NCI-H2227 treated with DMSO at 0.1 percent for 48 hours (cell line): Measurements from ENCODE around the gene BBOX1.
"Not testable (repeated sequence)": the region's sequence is repeated elsewhere in the genome, so short reads cannot be mapped to it uniquely, and the experiment has no call there.

Source experiments
- DNase-seq: peaks from one replicate; lab custom pipeline; 2025; lab: John Stamatoyannopoulos, UW

Gene BBOX1

DNA sequence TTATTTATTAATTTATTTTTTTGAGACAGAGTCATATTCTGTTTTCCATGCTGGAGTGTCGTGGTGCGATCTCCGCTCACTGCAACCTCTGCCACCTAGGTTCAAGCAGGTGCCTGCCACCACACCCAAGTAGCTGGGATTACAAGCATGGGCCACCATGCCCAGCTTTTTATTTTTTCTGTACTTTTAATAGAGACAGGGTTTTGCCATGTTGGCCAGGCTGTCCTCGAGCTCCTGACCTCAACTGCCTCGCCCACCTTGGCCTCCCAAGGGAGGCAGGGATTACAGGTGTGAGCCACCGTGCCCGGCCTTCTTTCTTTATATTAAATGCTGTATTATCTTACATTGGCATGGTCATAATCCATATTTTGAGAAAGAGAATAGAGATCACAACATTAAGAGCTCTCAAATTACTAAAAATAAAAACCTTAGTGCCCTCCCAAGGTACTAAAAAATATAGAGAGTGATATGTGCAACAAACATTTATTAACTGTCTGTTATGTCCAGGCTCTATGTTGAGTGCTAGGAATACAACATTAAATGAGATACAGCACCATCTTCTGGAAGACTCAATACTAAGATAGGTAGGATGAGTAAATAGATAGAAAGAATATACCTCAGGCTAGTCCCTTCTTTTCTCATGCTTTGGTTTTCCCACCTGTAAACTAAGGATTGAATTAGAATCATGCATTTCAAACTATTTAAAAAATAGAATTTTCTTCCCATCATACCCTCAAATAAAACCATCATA lies 84.1 kb downstream of the BBOX1 start:
- DNase-seq: no peak

DNA sequence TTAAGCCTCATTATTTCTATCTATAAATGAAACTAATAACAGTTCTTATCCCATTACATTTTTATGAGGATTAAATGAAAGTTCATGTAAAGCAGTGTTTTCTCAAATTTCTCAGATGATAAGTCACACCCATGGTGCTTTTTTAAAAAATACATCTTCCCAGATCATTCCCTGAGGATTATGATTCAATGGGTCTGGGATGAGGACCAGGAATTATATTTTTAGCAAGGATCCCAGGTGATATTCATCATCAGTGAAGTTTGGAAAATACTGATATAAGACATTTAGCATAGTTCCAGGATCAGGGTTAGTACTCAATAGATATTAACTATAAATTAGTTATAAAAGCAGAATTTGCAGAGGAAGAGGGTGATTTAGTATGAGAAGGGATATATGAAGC lies 89.1 kb downstream of the BBOX1 start:
- DNase-seq: no peak

DNA sequence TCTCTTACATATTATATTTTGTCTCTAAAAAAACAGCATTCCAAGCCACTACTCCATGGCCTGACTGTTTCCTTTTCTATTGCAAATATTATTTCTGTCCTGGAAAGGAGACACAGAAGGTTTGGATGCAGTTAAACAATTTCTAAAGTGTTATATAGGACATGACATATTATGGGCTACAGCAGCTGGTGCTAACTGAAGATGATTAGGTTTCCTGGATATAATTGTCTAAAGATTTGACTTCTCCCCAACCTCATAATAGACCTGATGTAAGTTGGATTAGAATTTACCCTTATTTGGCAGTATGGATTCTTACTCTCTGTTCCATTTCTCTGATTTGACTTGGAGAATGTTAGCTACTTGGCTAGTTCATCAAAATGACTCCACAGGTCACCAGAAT lies 90.2 kb downstream of the BBOX1 start:
- DNase-seq: no peak

DNA sequence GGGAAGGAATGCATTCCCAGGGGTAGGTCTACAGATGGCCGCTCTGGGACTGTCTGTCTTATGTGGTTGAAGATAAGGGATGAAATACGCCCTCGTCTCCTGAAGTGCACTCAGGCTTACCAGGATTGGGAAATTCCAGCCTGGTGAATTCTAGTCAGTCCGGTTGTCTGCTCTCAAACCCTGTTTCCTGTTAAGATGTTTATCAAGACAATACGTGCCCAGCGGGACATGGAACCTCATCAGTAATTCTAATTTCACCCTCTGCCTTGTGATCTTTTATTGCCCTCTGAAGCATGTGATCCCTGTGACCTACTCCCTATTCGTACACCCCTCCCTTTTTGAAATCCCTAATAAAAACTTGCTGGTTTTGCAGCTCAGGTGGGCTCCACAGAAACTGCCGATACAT lies 95.3 kb downstream of the BBOX1 start:
- DNase-seq: not testable (repeated sequence)

DNA sequence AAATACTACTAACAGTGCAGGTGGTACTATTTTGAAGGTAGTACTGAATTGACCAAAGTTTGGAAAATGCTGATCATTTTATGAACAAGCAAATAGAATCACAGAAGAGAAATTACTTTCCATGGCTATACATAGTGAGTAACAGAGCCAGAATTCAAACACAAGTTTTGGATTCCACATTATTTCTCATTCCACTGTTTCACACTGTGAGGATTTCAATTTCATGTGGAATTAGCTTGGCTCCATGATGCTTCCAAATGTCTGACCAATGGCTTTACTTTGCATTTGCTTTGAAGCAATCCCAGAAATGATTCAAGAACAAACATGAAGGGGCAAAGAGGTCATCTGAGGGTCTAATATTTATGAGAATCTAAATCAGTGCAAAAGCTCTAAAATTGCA lies 98.1 kb downstream of the BBOX1 start:
- no peak for DNase-seq

DNA sequence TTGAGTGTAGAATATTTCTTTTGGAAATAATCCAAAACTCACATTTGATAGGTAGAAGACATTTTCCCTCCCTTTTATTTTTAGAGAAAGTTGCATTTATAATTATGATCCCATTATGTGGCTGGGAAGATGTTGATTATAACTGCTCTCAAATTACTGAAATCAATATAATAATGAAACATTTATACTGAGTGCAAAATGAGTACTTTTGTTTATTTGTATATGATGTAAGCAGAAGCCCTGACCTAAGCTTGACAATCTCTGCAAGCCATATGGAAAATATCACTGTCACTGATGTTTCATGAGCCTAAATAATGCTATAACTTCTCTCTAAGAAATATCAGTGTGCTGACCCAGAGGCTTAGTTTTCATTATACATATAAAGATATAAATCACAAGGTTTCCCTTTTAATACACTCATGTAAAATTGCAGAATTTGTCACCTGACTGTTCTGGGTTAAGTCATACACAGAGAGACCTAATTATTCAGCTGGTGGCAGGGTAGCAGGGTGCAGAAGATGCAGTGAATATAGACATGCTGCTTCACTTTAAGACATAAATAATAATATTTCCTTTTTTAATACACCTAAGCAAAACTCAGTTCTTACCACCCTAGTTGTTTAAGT lies 99.2 kb downstream of the BBOX1 start:
- no peak for DNase-seq

DNA sequence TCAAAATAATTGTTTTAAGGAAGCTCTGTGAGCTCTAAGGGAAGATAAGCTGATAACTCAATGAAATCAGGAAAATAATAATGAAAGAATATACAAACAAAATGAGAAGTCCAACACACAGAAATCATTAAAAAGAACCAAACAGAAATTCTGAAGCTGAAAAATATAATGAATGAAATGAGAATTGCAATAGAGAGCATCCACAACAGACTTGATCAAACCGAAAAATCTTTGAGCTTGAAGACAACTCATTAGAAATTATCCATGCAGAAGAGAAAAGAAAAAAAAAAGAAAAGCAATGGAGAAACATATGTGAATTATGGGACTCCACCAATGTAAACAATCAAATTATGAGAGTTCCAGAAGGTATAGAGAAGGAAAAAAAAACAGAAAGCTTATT lies 101.0 kb downstream of the BBOX1 start:
- no peak for DNase-seq

DNA sequence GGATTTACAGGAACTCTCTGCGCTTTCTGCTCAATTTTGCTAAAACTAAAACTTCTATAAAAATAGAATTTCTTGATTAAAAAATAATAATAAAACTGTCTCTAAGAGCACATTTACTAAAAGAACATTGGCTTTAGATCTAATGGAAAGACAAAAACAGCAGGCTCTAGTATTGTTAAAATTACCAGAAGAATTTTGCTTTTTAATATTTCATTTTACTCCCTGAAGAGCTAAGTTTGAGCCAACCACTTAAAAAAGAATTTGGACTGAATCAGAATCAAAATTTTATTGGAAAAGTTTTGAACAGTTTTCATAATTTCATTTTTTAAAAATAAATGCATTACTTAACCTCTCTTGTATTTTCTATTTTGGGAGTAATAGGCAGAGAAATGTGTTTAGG lies 107.3 kb downstream of the BBOX1 start:
- DNase-seq: no peak

DNA sequence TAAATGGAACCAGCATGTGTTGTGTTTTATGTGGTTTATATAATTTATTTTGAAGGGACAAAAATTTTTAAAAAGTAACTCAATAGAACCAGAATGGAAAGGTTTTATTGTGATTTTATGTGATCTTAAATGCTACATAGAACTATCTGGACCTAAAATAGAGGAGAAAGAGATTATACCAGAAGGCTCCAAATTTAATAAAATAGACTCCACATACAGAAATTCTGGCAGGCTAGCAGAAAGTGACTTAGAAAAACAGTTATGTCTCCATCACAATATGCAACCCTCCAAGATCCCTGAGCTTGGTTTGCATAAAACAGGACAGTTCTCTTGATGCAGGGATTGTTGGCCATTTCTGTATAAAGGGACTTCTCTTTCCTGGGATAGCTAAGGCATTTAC lies 107.9 kb downstream of the BBOX1 start:
- no peak for DNase-seq

DNA sequence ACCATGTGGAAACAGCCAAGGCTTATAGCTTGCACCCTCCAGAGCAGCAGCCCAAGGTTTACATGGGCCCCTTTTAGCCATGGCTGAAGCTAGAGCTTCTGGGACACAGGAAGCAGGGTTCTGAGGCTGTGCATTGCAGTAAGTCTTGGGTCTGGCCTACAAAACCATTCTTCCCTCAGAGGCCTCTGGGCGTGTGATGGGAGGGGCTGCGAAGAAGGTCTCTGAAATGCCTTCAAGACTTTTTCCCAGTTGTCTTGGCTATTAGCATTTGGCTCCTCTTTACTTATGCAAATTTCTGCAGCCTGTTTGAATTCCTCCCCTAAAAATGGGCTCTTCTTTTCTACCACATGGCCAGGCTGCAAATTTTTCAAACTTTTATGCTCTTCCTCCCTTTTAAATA lies 109.5 kb downstream of the BBOX1 start:
- DNase-seq: no peak

DNA sequence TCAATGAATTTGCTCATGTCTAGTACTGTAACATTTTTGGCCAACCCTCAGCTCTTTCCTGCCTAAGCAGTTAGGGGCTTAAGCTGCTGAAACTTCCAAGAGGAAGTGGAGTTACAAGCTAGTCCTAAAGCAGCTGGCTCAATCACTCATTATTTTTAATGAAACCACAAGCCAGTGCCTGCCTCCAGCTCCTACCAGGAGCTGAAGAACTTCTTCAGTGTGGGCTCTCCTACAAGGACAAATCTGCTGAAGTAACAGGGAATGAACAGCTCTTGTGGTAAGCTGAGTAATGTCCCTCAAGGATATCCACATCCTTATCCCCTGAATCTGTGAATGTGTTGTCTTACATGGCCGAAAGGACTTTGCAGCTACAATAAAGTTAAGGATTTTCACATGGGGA lies 112.5 kb downstream of the BBOX1 start:
- DNase-seq: no peak

DNA sequence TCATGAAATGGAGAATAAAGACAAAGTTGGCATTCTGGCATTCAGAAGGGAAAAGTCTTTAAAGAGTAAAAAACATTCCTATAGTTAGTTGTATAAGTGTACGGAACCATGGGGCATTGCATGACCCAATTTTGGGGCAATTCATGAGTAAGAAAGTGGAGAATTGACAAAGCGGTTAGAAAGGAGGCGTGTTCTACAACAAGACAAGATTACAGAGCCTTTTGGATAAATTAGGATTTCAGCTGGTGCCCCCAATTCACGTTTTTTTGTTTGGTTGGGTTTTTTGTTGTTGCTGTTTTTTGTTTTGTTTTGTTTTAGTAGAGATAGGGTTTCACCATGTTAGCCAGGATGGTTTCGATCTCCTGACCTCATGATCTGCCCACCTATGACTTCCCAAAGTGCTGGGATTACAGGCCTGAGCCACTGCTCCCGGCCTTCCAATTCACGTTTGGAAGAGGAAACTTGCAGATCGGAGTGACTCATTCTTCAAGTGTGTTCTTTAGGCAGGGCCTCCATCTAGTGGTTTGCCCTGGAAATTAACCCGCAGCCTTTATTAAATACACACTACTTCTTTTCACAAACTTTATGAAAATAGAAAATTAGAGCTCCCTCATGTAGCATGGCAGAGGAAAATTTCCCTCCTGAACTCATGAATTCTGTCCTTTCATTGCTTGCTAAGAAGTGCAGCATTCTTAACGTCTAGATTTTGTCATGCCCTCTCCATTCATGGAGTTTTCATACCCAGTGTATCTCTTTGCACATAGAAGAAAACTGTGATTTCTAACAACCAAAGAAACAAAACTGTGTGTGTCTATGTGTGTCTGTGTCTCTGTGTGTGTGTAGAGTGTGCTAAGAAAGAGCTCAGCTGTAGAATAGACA lies 118.1 kb downstream of the BBOX1 start:
- DNase-seq: peak; percentile 60

DNA sequence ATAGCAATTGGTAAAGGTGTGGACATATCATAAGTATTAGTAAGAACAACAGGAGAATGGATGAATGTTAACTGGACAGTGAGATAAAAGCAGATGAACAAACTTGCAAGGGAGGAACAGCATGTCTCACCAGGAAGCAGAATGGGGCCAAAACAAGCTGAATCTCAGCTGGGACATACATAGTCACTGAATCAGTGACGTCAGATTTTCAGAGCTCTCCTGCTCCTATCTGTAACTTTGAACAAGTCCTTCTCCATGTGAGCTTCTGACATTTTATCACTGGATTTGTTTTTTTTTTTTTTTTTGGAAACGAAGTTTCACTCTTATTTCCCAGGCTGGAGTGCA lies 118.7 kb downstream of the BBOX1 start:
- DNase-seq: no peak

DNA sequence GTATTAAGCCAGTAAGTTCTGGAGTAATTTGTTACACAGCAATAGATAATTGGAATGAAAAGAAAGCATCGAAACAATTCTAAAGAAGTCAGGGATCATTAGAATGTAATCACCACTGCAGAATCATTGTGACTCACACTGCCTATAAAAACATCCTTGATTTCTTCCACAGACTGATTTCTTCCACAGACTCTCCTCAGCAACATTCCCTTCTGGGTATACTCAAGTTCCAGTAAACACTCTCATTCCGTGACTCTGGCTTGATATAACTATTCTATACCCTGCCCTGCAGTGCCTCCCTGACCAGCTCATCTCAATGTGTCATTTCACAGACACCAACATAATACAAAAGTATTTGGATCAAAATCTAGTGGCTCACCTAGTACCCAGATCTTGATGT lies 120.5 kb downstream of the BBOX1 start:
- no peak for DNase-seq

DNA sequence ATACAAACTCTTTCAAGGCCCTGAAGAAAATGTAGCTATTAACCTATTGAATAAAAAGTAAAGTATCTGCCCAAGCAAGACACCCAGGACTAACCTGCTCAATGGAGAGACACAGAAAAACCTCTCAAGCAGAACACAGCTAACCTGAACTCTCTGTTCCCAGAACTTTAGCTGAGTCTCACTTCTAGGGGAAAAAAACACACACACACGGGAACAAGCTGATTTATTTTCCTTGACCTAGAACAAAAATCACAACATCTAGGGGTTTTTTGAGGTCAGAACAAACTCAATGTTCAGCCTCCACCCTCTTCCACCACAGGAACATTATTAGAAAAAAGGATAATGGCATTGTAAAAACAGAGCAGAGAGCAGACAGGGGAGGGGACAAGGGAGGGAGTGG lies 121.6 kb downstream of the BBOX1 start:
- peak; percentile 15 for DNase-seq

DNA sequence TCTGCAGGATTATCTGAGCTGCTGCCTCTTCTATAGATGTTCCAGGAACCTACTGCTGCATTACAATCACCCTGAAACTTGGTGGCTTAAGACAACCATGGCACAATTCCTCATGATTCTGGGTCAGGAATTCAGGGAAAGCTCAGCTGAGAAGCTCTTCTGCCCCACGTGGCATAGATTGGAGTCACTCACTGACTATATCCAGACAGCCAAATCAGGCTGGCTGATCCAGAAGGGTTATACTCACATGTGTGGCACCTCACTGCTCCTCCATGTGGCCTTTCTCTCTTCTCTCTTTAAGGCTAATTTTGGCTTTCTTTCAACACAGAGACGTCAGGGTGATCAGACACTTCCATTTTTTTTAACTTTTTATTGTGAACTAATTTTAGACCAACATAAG lies 125.5 kb downstream of the BBOX1 start:
- DNase-seq: no peak

DNA sequence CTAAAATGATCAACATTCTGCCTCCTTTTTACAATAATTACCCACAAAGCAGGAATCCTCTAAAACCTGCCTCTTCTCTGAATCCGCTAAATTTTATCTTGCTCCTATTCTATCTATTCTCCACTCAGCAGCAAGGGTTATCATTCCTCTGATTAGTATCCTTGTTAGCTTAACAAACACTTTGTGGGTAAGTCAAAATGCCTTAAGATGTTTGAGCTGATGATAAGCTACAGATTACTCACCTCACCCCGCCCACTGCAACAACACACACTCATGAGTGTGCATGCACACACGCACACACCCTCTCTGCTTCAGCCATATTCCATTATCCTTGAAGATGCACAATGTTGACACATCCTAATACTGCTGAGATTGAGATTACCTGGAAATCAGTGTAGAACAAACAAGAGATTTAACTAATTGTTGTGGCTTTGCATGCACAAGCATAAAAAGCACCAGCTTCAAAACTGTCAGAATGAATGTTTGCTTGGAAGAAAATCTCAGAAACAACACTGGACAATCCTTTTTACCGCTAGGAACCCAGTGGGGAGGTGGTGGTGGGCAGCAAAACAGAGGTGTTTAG lies 130.9 kb downstream of the BBOX1 start:
- no peak for DNase-seq

DNA sequence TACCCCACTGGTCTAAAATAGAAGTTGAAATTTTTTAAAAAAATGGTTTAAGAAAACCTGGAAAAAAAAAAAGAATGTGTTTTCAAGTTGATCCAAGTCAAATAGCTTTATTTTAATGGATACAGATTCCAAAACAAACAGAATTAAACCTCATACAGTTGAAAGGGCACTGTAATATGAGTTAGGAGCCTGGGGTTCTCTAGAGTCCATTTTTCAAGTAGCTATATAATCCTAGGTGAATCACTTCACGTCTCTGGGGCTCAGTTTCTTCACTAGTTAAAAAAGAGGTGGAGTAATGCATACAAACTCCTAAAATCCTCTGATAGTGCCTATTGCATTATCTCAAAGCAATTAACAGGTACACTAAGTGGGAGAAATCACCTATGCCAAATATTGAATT lies 132.9 kb downstream of the BBOX1 start:
- DNase-seq: no peak

DNA sequence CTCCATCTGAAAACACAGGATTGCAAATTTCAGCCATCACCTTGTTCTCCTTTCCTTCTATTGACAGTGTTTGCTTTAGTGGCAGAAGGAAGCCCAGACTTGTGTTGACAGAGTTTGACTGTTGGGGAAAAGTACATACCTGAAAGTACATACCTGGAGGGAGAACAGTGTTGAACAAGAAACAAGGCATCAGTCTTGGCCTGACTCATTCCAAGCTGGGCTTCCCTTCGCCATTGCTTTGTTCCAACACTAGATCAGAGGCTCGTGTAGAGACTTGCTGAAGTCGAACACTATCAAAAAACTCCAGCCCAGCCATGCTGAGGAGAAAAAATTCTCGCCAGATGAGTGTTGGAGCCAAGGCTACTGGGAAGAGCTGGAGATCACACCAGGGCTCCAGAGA lies 133.4 kb downstream of the BBOX1 start:
- no peak for DNase-seq

DNA sequence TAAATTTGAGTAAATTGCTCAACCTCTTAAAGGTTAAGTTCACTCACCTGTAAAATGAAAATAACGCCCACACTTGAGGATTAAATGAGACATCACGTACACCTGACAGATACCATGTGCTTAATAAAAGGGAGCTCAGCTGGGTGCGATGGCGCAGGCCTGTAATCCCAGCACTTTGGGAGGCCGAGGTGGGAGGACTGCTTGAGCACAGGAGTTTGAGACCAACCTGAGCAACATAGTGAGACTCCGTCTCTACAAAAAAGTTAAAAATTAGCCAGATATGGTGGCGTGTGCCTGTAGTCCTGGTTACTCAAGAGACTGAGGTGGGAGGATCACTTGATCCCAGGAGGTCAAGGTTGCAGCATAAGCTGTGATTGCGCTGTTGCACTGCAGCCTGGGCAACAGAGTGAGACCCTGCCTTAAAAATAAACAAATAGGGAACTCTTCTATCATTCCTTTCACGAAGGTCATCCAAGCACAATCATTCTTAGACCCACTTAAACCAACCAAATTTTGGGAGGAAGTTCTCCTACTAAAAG lies 134.1 kb downstream of the BBOX1 start:
- DNase-seq: no peak

DNA sequence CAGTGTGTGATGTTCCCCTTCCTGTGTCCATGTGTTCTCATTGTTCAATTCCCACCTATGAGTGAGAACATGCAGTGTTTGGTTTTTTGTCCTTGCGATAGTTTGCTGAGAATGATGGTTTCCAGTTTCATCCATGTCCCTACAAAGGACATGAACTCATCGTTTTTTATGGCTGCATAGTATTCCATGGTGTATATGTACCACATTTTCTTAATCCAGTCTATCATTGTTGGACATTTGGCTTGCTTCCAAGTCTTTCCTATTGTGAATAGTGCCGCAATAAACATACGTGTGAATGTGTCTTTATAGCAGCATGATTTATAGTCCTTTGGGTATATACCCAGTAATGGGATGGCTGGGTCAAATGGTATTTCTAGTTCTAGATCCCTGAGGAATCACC lies 134.9 kb downstream of the BBOX1 start:
- DNase-seq: not testable (repeated sequence)
